Activated CD4-positive, alpha-beta T cell treated with anti-CD3 and anti-CD28 coated beads, Interleukin-2, amount 10 ng/mL, durations not matched to agents 24 days and 14 days (primary cell): ENCODE results near the gene TMEM154. TPM values are rescaled to one million over a fixed set of nuclear protein-coding genes. Genes with fewer than 3 reads are reported as not detected.

Source experiments
- DNase-seq: peaks from one replicate; pipeline ENCODE4 v3.0.0; 2022
- H3K27ac Mint-ChIP-seq: one replicate; pipeline ENCODE4 v1.8.0; 2022; ENCODE audit warnings: mild to moderate bottlenecking, mixed read lengths
- H3K27me3 Mint-ChIP-seq: one replicate; pipeline ENCODE4 v1.8.0; 2022; ENCODE audit warnings: mixed read lengths
- H3K36me3 Mint-ChIP-seq: one replicate; pipeline ENCODE4 v1.8.0; 2022; ENCODE audit warnings: low read depth, mild to moderate bottlenecking, mixed read lengths
- H3K4me1 Mint-ChIP-seq: one replicate; pipeline ENCODE4 v1.8.0; 2021; ENCODE audit warnings: mixed read lengths
- H3K4me3 Mint-ChIP-seq: one replicate; pipeline ENCODE4 v1.8.0; 2022; ENCODE audit warnings: mild to moderate bottlenecking, moderate library complexity, mixed read lengths
- H3K9me3 Mint-ChIP-seq: one replicate; pipeline ENCODE4 v1.8.0; 2021; ENCODE audit warnings: mixed read lengths
- intact Hi-C: fragments of 100-400 bp; cut with micrococcal nuclease; formaldehyde crosslinking; loops from one replicate; pipeline ENCODE4 v1.15.1; 2023
- total RNA-seq: library from RNA; stranded (reverse); gene quantifications from 2 replicates; pipeline ENCODE4 v1.2.3, GENCODE V29; 2022

Gene TMEM154, protein sequence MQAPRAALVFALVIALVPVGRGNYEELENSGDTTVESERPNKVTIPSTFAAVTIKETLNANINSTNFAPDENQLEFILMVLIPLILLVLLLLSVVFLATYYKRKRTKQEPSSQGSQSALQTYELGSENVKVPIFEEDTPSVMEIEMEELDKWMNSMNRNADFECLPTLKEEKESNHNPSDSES
- total RNA-seq = 7.9 and 9.0 TPM in 2 replicates

DNA sequence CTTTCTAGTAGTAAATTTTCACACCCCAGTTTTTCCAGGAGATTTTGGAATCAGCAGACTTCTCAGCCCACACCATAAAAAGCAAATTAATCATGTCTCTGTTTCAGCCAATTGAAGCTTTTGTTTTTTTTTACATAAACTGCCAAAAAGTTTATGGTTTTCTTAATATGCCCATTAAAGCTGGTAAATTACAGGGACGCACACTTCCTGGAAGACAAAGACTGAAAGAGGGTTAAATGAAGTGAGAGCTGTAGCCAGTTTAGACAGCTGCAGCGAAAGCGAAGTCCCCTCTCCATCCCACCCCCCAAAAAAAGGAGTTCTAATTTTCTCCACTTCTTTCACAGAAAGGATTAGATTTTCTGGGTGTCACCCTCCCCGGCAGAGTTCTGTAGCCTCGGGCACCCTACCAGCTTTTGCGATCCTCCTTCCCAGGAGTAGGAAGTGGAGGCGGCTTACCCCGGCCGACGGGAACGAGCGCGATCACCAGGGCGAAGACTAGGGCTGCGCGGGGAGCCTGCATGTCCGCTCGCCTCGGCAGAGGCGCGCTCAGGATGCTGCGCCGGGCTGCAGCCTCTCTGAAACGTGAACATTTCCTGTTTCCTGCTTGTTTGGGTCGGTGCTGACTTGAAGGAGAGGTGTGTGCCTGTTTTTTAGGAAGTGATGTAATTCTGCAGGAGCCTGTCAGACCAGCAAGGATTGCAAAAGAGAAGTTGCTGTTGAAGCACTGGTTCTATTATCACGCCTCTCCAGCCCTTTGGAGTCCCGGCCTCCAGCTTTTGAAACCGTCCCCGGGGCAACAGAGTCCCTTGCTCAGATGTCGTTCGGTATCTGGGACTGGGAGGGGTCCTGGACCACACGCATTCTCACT, at the start of gene TMEM154:
Gene TMEM154, minus strand, starts transcription at position 584 of the 868 bp plus-strand sequence. Its CDS starts 64 bp downstream, at position 520.
- peaks cover 6% of the 10 kb centered on the region for H3K36me3 Mint-ChIP-seq
- peak within 1 kb of the TSS; percentile 87 for H3K4me3 Mint-ChIP-seq
- peaks cover 58% of the 10 kb centered on the region for H3K4me1 Mint-ChIP-seq
- DNase-seq = peak; percentile 94
- intact Hi-C loops = loop anchor here (2.0 to 10.0 kb wide), 3 partner anchors 17 to 435 kb away; partner anchors contain the start of gene FBXW7
- peak within 1 kb of the TSS; percentile 88 for H3K27ac Mint-ChIP-seq
- no peaks in the 10 kb centered on the region for H3K27me3 Mint-ChIP-seq
- no peaks in the 10 kb centered on the region for H3K9me3 Mint-ChIP-seq

DNA sequence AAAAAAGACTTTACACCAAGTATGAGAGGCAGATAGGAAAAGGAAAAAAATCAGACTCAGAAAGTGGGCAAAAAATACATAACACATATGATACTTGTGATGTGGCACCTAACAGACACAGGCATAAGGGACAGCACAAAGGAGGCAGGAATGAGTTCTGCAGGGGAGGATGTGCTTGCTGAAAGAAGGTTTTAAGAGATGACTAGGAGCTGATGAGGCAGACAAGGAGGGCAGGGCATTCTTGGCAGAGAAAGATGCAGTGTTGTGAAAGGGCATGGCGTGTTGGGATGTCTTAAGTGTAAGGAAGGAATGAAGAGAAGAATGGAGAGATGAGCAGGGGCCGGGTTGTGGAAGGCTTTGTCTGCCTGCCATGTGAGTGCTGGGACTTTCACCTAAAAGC, 49.7 kb upstream of the TMEM154 start:
- H3K27ac Mint-ChIP-seq = no peak overlapping the region
- no peak overlapping the region for H3K4me3 Mint-ChIP-seq
- no peak for DNase-seq
- peaks cover 8% of the 10 kb centered on the region for H3K27me3 Mint-ChIP-seq
- no peaks in the 10 kb centered on the region for H3K4me1 Mint-ChIP-seq
- H3K9me3 Mint-ChIP-seq = peaks cover 4% of the 10 kb centered on the region
- H3K36me3 Mint-ChIP-seq = no peaks in the 10 kb centered on the region
- intact Hi-C loops = no loop called here

DNA sequence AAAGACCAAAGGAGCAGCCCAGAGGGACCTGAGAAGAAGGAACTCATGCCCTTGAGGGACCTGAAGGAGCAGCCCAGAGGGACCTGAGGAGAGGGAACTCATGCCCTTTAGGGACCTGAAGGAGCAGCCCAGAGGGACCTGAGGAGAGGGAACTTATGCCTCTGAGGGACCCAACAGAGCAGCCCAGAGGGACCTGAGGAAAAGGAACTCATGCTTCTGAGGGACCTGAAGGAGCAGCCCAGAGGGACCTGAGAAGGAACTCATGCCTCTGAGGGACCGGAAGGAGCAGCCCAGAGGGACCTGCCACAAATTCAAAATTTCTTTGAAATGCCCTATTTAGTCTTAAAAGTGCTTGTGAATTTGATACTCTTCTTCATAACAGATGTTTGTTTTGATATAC, 48.5 kb upstream of the TMEM154 start:
- Mint-ChIP-seq H3K9me3 (peaks cover 4% of the 10 kb centered on the region), H3K4me3 (no peak overlapping the region), H3K27me3 (peaks cover 8% of the 10 kb centered on the region), H3K27ac (no peak overlapping the region), H3K36me3 (no peaks in the 10 kb centered on the region), H3K4me1 (no peaks in the 10 kb centered on the region)
- intact Hi-C loops = no loop called here
- DNase-seq = no peak

DNA sequence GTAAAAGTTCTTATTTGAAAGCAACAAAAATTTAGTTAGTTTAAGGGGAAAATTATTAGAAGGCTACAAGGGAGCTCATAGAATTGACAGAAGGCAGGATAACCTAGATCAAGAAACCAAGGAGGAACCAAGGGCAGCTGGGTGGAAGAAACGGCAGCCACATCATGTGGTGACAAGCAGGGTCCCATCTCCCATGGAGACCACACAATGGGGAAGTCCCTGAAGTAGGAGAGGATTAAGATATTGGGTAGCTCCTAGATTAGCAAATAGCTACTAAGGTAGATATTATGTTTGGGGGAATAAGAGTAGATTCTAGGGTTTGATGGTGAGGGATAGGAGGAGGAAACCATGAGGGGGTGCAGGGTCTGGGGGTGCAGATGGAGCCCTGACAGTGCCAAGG, 48.0 kb upstream of the TMEM154 start:
- H3K27me3 Mint-ChIP-seq = peaks cover 8% of the 10 kb centered on the region
- H3K9me3 Mint-ChIP-seq = peaks cover 4% of the 10 kb centered on the region
- no peak for DNase-seq
- intact Hi-C loops = no loop called here
- H3K4me1 Mint-ChIP-seq = no peaks in the 10 kb centered on the region
- H3K27ac Mint-ChIP-seq = no peak overlapping the region
- no peaks in the 10 kb centered on the region for H3K36me3 Mint-ChIP-seq
- no peak overlapping the region for H3K4me3 Mint-ChIP-seq

DNA sequence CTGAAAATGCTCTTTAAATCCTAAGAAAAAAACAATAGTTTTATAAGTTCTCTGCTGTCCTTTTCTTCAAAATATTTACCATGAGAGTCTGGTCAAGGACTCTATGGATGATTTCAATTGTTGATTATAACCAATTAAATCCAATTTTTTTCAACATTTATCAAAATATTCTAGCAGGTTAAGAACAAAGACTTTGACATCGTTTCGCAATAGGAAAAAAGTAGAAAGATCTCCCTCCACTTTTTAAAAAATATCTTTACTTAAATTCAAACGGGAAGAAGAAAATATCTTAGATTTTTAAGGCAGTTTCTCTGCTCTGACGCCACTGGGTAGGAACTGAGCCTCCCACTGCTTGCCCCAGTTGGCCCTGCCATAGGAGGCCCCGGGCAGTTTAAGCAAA, 44.7 kb upstream of the TMEM154 start:
- Mint-ChIP-seq H3K4me1 (no peaks in the 10 kb centered on the region), H3K27ac (no peak overlapping the region), H3K27me3 (peaks cover 10% of the 10 kb centered on the region), H3K4me3 (no peak overlapping the region), H3K9me3 (peaks cover 4% of the 10 kb centered on the region), H3K36me3 (no peaks in the 10 kb centered on the region)
- intact Hi-C loops = no loop called here
- no peak for DNase-seq

DNA sequence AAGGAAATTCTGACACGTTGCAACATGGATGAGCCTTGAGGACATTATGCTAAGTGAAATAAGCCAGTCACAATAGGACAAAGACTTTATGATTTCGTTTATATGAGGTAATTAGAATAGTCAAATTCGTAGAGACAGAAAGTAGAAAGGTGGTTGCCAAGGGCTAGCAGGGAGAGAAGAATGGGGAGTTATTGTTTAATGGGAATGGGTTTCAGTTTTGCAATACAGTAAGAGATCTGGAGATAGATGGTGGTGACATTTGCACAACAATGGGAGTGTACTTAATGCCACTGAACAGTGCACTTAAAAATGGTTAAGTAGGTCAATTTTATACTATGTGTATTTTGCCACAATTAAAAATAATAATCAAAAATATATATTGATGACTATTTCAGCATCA, 43.4 kb upstream of the TMEM154 start:
- H3K27me3 Mint-ChIP-seq = peaks cover 10% of the 10 kb centered on the region
- peaks cover 4% of the 10 kb centered on the region for H3K9me3 Mint-ChIP-seq
- H3K27ac Mint-ChIP-seq = no peak overlapping the region
- intact Hi-C loops = no loop called here
- no peak for DNase-seq
- no peak overlapping the region for H3K4me3 Mint-ChIP-seq
- H3K4me1 Mint-ChIP-seq = no peaks in the 10 kb centered on the region
- H3K36me3 Mint-ChIP-seq = no peaks in the 10 kb centered on the region

DNA sequence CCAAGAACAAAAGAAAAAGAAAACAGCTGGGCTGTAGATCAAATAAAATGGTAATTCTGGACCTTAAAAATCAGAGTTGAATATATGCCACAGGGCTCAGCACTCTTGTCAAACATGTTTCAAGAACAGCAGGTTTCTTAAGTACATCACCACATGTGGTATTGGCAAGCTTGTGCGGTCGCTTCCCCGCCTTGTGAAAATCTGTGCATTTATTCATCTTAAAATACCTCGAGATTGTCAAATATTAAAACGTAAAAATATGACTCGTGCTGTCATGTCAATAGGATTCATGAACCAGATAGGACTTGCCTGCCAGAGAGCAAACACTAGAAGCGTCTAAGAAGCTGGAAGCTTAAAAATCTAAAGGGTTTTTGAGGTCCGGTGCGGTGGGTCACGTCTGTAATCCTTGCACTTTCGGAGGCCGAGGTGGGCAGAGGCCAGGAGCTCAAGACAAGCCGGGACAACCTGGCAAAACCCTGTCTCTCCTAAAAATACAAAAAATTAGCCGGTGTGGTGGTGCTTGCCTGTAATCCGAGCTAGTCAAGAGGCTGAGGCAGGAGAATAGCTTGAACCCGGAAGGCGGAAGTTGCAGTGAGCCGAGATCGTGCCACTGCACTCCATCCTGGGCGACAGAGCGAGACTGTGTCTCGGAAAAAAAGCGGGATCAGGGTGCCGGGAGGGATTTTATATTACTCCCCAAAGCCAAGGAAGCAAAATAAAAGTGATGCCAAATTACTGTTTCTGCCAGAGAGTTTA, 40.2 kb upstream of the TMEM154 start:
- Mint-ChIP-seq H3K4me1 (no peaks in the 10 kb centered on the region), H3K27me3 (peaks cover 4% of the 10 kb centered on the region), H3K9me3 (peaks cover 5% of the 10 kb centered on the region), H3K36me3 (no peaks in the 10 kb centered on the region), H3K4me3 (no peak overlapping the region), H3K27ac (no peak overlapping the region)
- DNase-seq = no peak
- intact Hi-C loops = no loop called here

DNA sequence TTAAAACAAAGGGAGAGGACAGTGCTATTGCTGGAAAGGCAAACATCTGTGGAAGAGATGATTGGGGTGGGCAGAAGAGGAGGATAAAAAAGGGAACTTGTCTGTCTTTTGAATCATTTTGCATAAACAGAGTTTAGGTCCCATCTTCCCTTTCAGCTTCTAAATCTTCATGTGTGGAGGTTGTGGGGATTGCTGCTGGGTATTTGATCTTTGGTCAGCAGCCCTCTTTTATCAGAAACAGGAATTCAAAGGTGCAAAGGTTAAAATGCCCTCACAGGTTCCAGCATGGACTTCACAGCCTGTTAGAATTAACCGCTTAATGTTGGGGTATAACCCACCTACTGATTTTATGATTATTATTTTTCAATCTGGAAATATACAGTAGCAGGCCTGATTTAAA, 39.5 kb upstream of the TMEM154 start:
- Mint-ChIP-seq H3K36me3 (no peaks in the 10 kb centered on the region), H3K27ac (no peak overlapping the region), H3K4me3 (no peak overlapping the region), H3K9me3 (peaks cover 3% of the 10 kb centered on the region), H3K27me3 (peaks cover 3% of the 10 kb centered on the region), H3K4me1 (no peaks in the 10 kb centered on the region)
- intact Hi-C loops = no loop called here
- DNase-seq = no peak

DNA sequence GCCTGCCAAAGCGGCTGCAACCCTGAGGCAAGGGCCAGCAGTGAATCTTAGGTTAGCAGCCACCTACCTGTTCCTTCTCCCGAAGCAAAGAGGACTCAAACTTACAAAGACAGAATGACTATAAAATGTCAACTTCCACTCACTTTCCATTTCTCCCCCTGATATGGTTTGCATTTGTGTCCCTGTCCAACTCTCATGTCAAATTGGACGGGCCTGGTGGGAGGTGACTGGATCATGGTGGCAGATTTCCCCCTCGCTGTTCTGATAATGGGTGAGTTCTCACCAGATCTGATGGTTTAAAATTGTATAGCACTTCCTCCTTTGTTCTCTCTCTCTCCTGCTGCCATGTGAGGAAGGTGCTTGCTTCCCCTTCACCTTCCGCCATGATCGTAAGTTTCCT, 35.3 kb upstream of the TMEM154 start:
- H3K9me3 Mint-ChIP-seq = peaks cover 8% of the 10 kb centered on the region
- no peaks in the 10 kb centered on the region for H3K36me3 Mint-ChIP-seq
- intact Hi-C loops = no loop called here
- H3K4me3 Mint-ChIP-seq = no peak overlapping the region
- peaks cover 9% of the 10 kb centered on the region for H3K27me3 Mint-ChIP-seq
- DNase-seq = no peak
- no peaks in the 10 kb centered on the region for H3K4me1 Mint-ChIP-seq
- no peak overlapping the region for H3K27ac Mint-ChIP-seq

DNA sequence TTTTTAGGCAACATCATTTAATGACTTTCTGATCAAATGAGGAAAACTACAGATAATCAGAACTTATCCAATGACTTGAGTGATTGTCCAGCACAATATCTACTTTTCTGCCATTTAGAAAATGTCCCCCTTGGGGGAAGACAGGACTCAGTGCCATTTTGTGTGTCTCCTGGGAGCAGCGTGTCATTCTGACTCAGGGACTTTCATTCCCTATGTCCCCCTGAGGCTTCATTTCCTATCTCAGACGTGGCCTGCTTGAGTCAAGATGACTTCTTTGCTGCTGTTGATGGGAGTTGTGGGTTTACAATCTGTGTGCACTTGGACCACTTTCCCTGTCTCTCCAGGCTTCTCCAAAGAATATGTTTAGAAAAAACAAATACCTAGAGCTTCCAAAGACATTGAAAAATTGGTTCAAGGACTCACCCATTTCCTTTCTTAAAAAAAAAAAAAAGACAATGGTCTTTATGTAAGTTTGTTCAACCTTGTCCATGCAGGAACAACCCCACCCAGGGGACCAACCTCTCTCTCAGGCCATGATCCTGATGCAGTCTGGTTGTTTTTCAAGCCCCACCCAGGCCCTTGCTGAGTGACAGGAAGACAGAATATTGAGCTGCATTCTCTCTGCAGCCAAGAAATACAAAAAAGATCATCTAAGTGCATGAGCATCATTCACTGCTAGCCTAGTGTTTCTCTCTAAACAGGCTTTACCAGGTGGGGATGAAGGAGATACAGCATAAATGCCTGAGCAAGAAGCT, 34.3 kb upstream of the TMEM154 start:
- peaks cover 8% of the 10 kb centered on the region for H3K9me3 Mint-ChIP-seq
- H3K36me3 Mint-ChIP-seq = no peaks in the 10 kb centered on the region
- no peak overlapping the region for H3K27ac Mint-ChIP-seq
- intact Hi-C loops = no loop called here
- H3K27me3 Mint-ChIP-seq = peaks cover 6% of the 10 kb centered on the region
- no peak overlapping the region for H3K4me3 Mint-ChIP-seq
- no peaks in the 10 kb centered on the region for H3K4me1 Mint-ChIP-seq
- no peak for DNase-seq

DNA sequence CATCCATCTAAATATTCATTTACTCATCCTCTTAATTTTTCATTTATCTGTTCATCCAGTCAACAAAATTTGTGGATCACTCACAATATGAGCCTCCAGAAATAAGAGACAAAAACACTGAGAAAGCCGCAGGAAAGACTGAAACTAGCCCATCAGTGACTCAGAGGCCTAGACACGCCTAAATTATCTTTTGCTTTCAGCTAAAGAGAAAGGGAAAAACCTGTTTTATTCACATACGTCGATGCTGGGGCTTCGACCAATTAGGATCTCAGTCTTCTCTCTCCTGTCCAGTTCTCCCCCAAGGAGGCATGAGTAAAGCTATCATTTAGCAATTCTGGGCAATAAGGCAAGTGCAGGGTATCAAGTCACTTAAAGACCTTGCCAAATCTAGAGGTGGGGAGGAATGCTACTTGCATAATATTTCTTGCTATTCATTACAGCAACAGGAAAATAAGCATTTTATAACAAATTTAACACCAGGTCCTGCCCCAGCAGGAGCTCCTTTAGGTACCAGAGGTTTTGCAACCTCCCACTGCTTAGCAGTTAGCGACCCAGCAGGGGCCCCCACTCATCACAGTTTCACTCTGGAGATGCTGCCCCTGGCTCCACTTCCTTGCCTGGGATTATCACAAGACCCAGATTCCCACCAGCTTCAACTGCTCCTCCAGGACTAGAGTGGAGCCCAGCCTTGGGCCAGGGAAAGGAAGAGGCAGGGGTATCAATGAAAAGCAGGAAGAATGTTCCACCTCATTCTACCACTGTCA, 30.1 kb upstream of the TMEM154 start:
- Mint-ChIP-seq H3K27ac (no peak overlapping the region), H3K4me3 (no peak overlapping the region), H3K9me3 (peaks cover 13% of the 10 kb centered on the region), H3K36me3 (no peaks in the 10 kb centered on the region), H3K27me3 (peaks cover 6% of the 10 kb centered on the region), H3K4me1 (no peaks in the 10 kb centered on the region)
- intact Hi-C loops = no loop called here
- DNase-seq = no peak

DNA sequence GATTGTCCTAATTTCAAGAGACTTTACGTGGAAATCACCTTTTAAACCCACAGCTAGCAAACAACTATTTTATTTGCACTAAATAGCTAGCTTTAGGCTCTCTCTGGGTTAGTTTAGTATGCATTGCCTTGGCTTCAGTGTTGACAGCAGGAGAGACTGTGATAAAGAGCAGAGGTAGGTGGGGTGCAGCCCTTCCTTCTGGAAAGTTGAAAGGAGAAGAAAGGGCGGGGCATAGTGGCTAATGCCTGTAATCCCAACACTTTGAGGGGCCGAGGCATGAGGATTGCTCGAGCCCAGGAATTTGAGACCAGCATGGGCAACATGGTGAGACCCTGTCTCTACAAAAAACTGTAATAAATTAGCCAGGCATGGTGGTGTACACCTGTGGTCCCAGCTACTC, 29.0 kb upstream of the TMEM154 start:
- no peaks in the 10 kb centered on the region for H3K36me3 Mint-ChIP-seq
- intact Hi-C loops = no loop called here
- no peaks in the 10 kb centered on the region for H3K4me1 Mint-ChIP-seq
- H3K4me3 Mint-ChIP-seq = no peak overlapping the region
- peaks cover 16% of the 10 kb centered on the region for H3K9me3 Mint-ChIP-seq
- no peak overlapping the region for H3K27ac Mint-ChIP-seq
- H3K27me3 Mint-ChIP-seq = peaks cover 6% of the 10 kb centered on the region
- no peak for DNase-seq

DNA sequence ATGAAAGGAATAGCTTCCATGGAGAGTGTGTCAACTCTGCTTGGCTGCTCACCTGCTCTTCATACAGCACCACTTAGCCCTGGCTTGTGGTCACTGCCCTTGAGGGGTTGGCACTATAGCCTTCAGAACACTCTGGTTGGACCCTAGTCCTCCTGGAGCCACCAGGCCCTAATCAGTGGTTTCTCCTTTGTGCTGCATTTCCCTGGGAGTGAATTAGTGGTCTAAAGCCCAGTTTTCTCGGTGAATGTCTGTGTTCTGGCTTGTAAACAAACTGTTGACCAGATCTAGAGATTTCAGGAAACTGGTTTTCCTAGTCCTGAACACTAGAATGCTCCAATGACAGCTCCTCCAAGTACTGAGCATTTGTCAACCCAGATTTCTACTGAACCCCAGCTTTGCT, 28.6 kb upstream of the TMEM154 start:
- Mint-ChIP-seq H3K4me3 (no peak overlapping the region), H3K4me1 (no peaks in the 10 kb centered on the region), H3K27ac (no peak overlapping the region), H3K27me3 (peaks cover 6% of the 10 kb centered on the region), H3K36me3 (no peaks in the 10 kb centered on the region), H3K9me3 (peaks cover 15% of the 10 kb centered on the region)
- intact Hi-C loops = no loop called here
- no peak for DNase-seq
